IMR-90 (cell line): ENCODE results near the gene LMOD2. TPM values are rescaled to one million over a fixed set of nuclear protein-coding genes. Genes with fewer than 3 reads are reported as not detected.

Source experiments
- ATAC-seq: fragments of 200-7000 bp; cut with Tn5 transposase; 2 replicates; pipeline ENCODE4 v1.9.1; 2020; ENCODE audit warnings: low read depth, mild to moderate bottlenecking, moderate library complexity
- BruUV-seq: library from RNA; stranded (reverse); fragments of 400-500 nt; replicated peaks from 2 replicates; lab custom pipeline; 2021; lab: Mats Ljungman, UMichigan
- CTCF ChIA-PET: fragments of 300-600 bp; formaldehyde crosslinking; extraction: SDS; loops from one replicate; lab custom pipeline; 2021; ENCODE audit warnings: antibody characterized with exemption; lab: Yijun Ruan, JAX
- POLR2A ChIA-PET: fragments of 300-600 bp; sonication (Branson Sonifier 250); formaldehyde crosslinking; loops from one replicate; lab custom pipeline; 2022; ENCODE audit warnings: antibody characterized with exemption; ENCODE audit not compliant: unreplicated experiment; lab: Charles Lee
- DNase-seq: peaks from one replicate; pipeline ENCODE4 v3.0.0; 2013
- H2AFZ ChIP-seq: replicated peaks from 2 replicates; pipeline ENCODE3; 2013; ENCODE audit warnings: low read length, mild to moderate bottlenecking; ENCODE audit not compliant: poor library complexity
- H2AK5ac ChIP-seq: 2 replicates; pipeline ENCODE4 v1.6.1; 2013; ENCODE audit warnings: low read depth, low read length, inconsistent platforms
- H2AK9ac ChIP-seq: replicated peaks from 2 replicates; pipeline ENCODE3; 2013; ENCODE audit warnings: mild to moderate bottlenecking, low read depth, low read length, moderate library complexity; ENCODE audit not compliant: poor library complexity
- H2BK120ac ChIP-seq: 2 replicates; pipeline ENCODE4 v1.6.1; 2013; ENCODE audit warnings: low read depth, low read length, inconsistent platforms
- H2BK15ac ChIP-seq: 3 replicates; pipeline ENCODE4 v1.6.1; 2013; ENCODE audit warnings: low read depth, low read length, inconsistent platforms
- H2BK20ac ChIP-seq: 2 replicates; pipeline ENCODE4 v1.6.1; 2013; ENCODE audit warnings: low read depth, mild to moderate bottlenecking, inconsistent platforms, low read length, moderate library complexity
- H2BK5ac ChIP-seq: 2 replicates; pipeline ENCODE4 v1.6.1; 2013; ENCODE audit warnings: mild to moderate bottlenecking, low read depth, low read length, inconsistent platforms; ENCODE audit not compliant: poor library complexity, severe bottlenecking
- H3K14ac ChIP-seq: replicated peaks from 2 replicates; pipeline ENCODE4 v1.6.1; 2013; ENCODE audit warnings: low read depth, low read length, inconsistent platforms
- H3K18ac ChIP-seq: 2 replicates; pipeline ENCODE4 v1.6.1; 2013; ENCODE audit warnings: low read depth, low read length, control low read depth
- H3K23ac ChIP-seq: 2 replicates; pipeline ENCODE4 v1.6.1; 2013; ENCODE audit warnings: low read depth, low read length, inconsistent platforms
- H3K27ac ChIP-seq: 2 replicates; pipeline ENCODE4 v1.5.1; 2013; ENCODE audit warnings: mild to moderate bottlenecking, control low read depth, low read length; ENCODE audit not compliant: insufficient read depth
- H3K27me3 ChIP-seq: 2 replicates; pipeline ENCODE4 v1.6.1; 2013; ENCODE audit warnings: low read length; ENCODE audit not compliant: control insufficient read depth, insufficient read depth
- H3K36me3 ChIP-seq: 2 replicates; pipeline ENCODE4 v1.6.1; 2013; ENCODE audit warnings: low read length, mixed read lengths; ENCODE audit not compliant: control insufficient read depth, insufficient read depth
- H3K4ac ChIP-seq: 2 replicates; pipeline ENCODE4 v1.6.1; 2013; ENCODE audit warnings: low read depth, low read length, inconsistent platforms
- H3K4me1 ChIP-seq: 2 replicates; pipeline ENCODE4 v1.6.1; 2013; ENCODE audit warnings: low read length, mixed read lengths; ENCODE audit not compliant: control insufficient read depth, insufficient read depth
- H3K4me2 ChIP-seq: 2 replicates; pipeline ENCODE4 v1.6.1; 2013; ENCODE audit warnings: low read depth, mild to moderate bottlenecking, control low read depth, low read length, moderate library complexity
- H3K4me3 ChIP-seq: 2 replicates; pipeline ENCODE4 v1.5.1; 2013; ENCODE audit warnings: low read depth, mild to moderate bottlenecking, control low read depth, low read length, moderate library complexity; ENCODE audit not compliant: insufficient read depth
- H3K56ac ChIP-seq: 2 replicates; pipeline ENCODE4 v1.6.1; 2013; ENCODE audit warnings: low read length, inconsistent platforms; ENCODE audit not compliant: insufficient read depth; ENCODE audit errors: extremely low read depth
- H3K79me1 ChIP-seq, 2 experiments: 2 replicates each; pipeline ENCODE4 v1.6.1; 2013; ENCODE audit warnings: low read length in 2 of 2, inconsistent platforms in 1 of 2, low read depth in 1 of 2
- H3K9ac ChIP-seq: 2 replicates; pipeline ENCODE4 v1.6.1; 2013; ENCODE audit warnings: low read depth, low read length, control low read depth
- H3K9me1 ChIP-seq: 2 replicates; pipeline ENCODE4 v1.6.1; 2013; ENCODE audit warnings: low read length, inconsistent platforms; ENCODE audit not compliant: insufficient read depth
- H3K9me3 ChIP-seq: 2 replicates; pipeline ENCODE4 v1.6.1; 2013; ENCODE audit warnings: low read length; ENCODE audit not compliant: control insufficient read depth, insufficient read depth
- H4K20me1 ChIP-seq: 2 replicates; pipeline ENCODE4 v1.6.1; 2013; ENCODE audit warnings: low read length, inconsistent platforms; ENCODE audit not compliant: insufficient read depth
- H4K5ac ChIP-seq: 2 replicates; pipeline ENCODE4 v1.6.1; 2013; ENCODE audit warnings: mild to moderate bottlenecking, low read depth, low read length, control low read depth
- H4K8ac ChIP-seq, 2 experiments: 2 replicates each; pipeline ENCODE4 v1.6.1; 2013; ENCODE audit warnings: low read depth in 2 of 2, low read length in 2 of 2, control low read depth in 1 of 2, inconsistent platforms in 1 of 2
- H4K91ac ChIP-seq: 2 replicates; pipeline ENCODE4 v1.6.1; 2013; ENCODE audit warnings: low read depth, low read length, inconsistent platforms; ENCODE audit not compliant: insufficient read depth
- CEBPB ChIP-seq: IDR thresholded peaks from 2 replicates; pipeline ENCODE4 v1.6.1; 2012; ENCODE audit warnings: low read depth, low read length, improper control_type of control experiment
- FOS ChIP-seq: fragments of 150-350 bp; IDR thresholded peaks from 2 replicates; pipeline ENCODE4 v1.6.1; 2016; ENCODE audit warnings: low read depth, low read length
- MAFK ChIP-seq: IDR thresholded peaks from 2 replicates; pipeline ENCODE4 v1.6.1; 2012; ENCODE audit warnings: low read depth, low read length, improper control_type of control experiment
- NFE2L2 ChIP-seq: fragments of 150-350 bp; IDR thresholded peaks from 2 replicates; pipeline ENCODE4 v1.6.1; 2016; ENCODE audit warnings: low read depth, mild to moderate bottlenecking, low read length
- RFX5 ChIP-seq: IDR thresholded peaks from 2 replicates; pipeline ENCODE4 v1.8.0; 2012; ENCODE audit warnings: low read depth, mild to moderate bottlenecking, low read length, moderate library complexity
- SMC3 ChIP-seq: fragments of 150-350 bp; IDR thresholded peaks from 2 replicates; pipeline ENCODE4 v1.6.1; 2016; ENCODE audit warnings: low read depth, mild to moderate bottlenecking, antibody characterized with exemption, low read length, moderate library complexity
- WGBS, 2 experiments: methylation state at CpG; one replicate each; pipeline versions ENCODE4 v1.1.5 to v1.1.7; 2013; ENCODE audit warnings: missing lambda C conversion rate in 2 of 2; ENCODE audit not compliant: insufficient read length in 1 of 2; ENCODE audit errors: extremely low coverage in 2 of 2; 5-methylcytosine and 5-hydroxymethylcytosine counted together
- dilution Hi-C: fragments of 300-500 bp; cut with HindIII; formaldehyde crosslinking; loops from one replicate; pipeline ENCODE4 v1.14.3; 2018; ENCODE audit warnings: low sequenced_read_pairs; ENCODE audit not compliant: unreplicated experiment
- in situ Hi-C: fragments of 300-500 bp; cut with MboI; formaldehyde crosslinking; loops from 3 replicates; pipeline ENCODE4 v1.14.3; 2019; ENCODE audit warnings: low sequenced_read_pairs, inconsistent platforms, mixed read lengths
- intact Hi-C: fragments of 100-400 bp; cut with micrococcal nuclease; formaldehyde crosslinking; loops from 2 replicates; pipeline ENCODE4 v1.10.0; 2022
- polyA plus RNA-seq, 3 experiments: library from polyadenylated mRNA; depleted of rRNA; stranded (reverse); fragments of >200 nt; gene quantifications; 2 replicates each; pipeline ENCODE4 v1.2.3, GENCODE V29; 2012; ENCODE audit warnings: low replicate concordance in 1 of 3
- total RNA-seq: library from RNA; depleted of rRNA; stranded (reverse); fragments of >200 nt; gene quantifications from 2 replicates; pipeline ENCODE4 v1.2.3, GENCODE V29; 2012

The LMOD2 gene
- total and polyA plus RNA-seq, 2 of the 4 experiments (the other 2 are of a cell fraction), result not detected

- H3K4me2 ChIP-seq, result no peak overlapping the region
- DNase-seq, result no peak
- no peak overlapping the region for H4K5ac ChIP-seq
- no peak overlapping the region for H2AK5ac ChIP-seq
- no peak overlapping the region for H2BK5ac ChIP-seq
- WGBS, 2 experiments, result no CpG with 5 or more reads among the region's 2 CpGs
- no peaks in the 10 kb centered on the region for H3K9me3 ChIP-seq
- no peak overlapping the region for H4K8ac ChIP-seq
- no peak overlapping the region for H3K4me3 ChIP-seq
- peaks cover 3% of the 10 kb centered on the region; the same call in 1 of the 2 replicates for H3K4me1 ChIP-seq
- ATAC-seq, result no peak
- no peak overlapping the region for H2BK15ac ChIP-seq
- H2BK20ac ChIP-seq, result no peak overlapping the region
- no peaks in the 10 kb centered on the region for H3K79me1 ChIP-seq
- H3K14ac ChIP-seq, result no peak overlapping the region
- H3K18ac ChIP-seq, result no peak overlapping the region
- H3K27me3 ChIP-seq, result no peaks in the 10 kb centered on the region
- intact Hi-C loops, result loop anchor here (5.0 to 10.0 kb wide), 5 partner anchors 43 to 1218 kb away; no protein-coding TSS in a partner anchor
- no peak overlapping the region for H4K91ac ChIP-seq
- H3K23ac ChIP-seq, result no peak overlapping the region
- BruUV-seq, result no TSS peak
- H2AK9ac ChIP-seq, result no peak overlapping the region
- in situ Hi-C loops, result loop anchor here (25.0 kb wide), 1 partner anchor 223 kb away; no protein-coding TSS in a partner anchor
- no peak overlapping the region for H3K27ac ChIP-seq
- H3K56ac ChIP-seq, result no peak overlapping the region
- no peak overlapping the region for H2AFZ ChIP-seq
- no peak overlapping the region for H2BK120ac ChIP-seq
- POLR2A ChIA-PET, result no interaction called here
- CTCF ChIA-PET, result interaction anchor here (1.0 kb wide), 1 partner anchor 38 kb away, joined by 3 read pairs; no protein-coding TSS in a partner anchor
- H3K9me1 ChIP-seq, result no peaks in the 10 kb centered on the region
- H3K36me3 ChIP-seq, result no peaks in the 10 kb centered on the region
- TF ChIP-seq FOS, result no peak
- no peak for TF ChIP-seq SMC3
- TF ChIP-seq RFX5, result no peak
- TF ChIP-seq CEBPB, result no peak
- no peak for TF ChIP-seq MAFK
- TF ChIP-seq NFE2L2, result no peak
- dilution Hi-C loops, result no loop called here
- no peak overlapping the region for H3K4ac ChIP-seq
- H4K20me1 ChIP-seq, result no peaks in the 10 kb centered on the region
- no peak overlapping the region for H3K9ac ChIP-seq
Measured at GRCh38 chr7:123639631-123640030, 16.0 kb upstream of the LMOD2 start.
